GM12878 (cell line): ENCODE measurements around the gene ABCG4. TPM values are rescaled to one million over a fixed set of nuclear protein-coding genes. Genes with fewer than 3 reads are reported as not detected.

Experiments
- ASH2L ChIP-seq: fragments of 300-600, 200-600 bp; sonication (generic); IDR thresholded peaks from 2 replicates; pipeline ENCODE4 v1.6.1; 2017; ENCODE audit warnings: low read depth, mild to moderate bottlenecking, borderline replicate concordance
- BMI1 ChIP-seq: fragments of 450-650 bp; IDR thresholded peaks from 2 replicates; pipeline ENCODE4 v1.6.1; 2016; ENCODE audit warnings: mild to moderate bottlenecking, moderate library complexity, borderline replicate concordance
- CBX5 ChIP-seq: sonication (generic); IDR thresholded peaks from 2 replicates; pipeline ENCODE4 v1.6.1; 2016; ENCODE audit warnings: low read depth, moderate library complexity, mild to moderate bottlenecking, inconsistent platforms
- CREB1 ChIP-seq: IDR thresholded peaks from 2 replicates; pipeline ENCODE4 v1.6.1; 2012; ENCODE audit warnings: low read depth, mild to moderate bottlenecking, inconsistent platforms
- E2F8 ChIP-seq: fragments of 450-650 bp; IDR thresholded peaks from 2 replicates; pipeline ENCODE4 v1.6.1; 2018; ENCODE audit warnings: mild to moderate bottlenecking, low read depth, moderate library complexity; ENCODE audit not compliant: partially characterized antibody
- FOXK2 ChIP-seq: fragments of 450-650 bp; IDR thresholded peaks from 2 replicates; pipeline ENCODE4 v1.6.1; 2017; ENCODE audit warnings: mild to moderate bottlenecking, moderate library complexity
- FOXM1 ChIP-seq: IDR thresholded peaks from 2 replicates; pipeline ENCODE4 v1.6.1; 2012; ENCODE audit warnings: low read depth, mild to moderate bottlenecking, inconsistent platforms, low read length, moderate library complexity
- HSF1 ChIP-seq: fragments of 150-350 bp; IDR thresholded peaks from 2 replicates; pipeline ENCODE4 v1.6.1; 2014; ENCODE audit warnings: mild to moderate bottlenecking, low read depth, low read length
- KLF5 ChIP-seq: fragments of 450-650 bp; IDR thresholded peaks from 2 replicates; pipeline ENCODE4 v1.6.1; 2014; ENCODE audit warnings: mild to moderate bottlenecking; ENCODE audit not compliant: partially characterized antibody
- MTA3 ChIP-seq: IDR thresholded peaks from 2 replicates; pipeline ENCODE4 v1.6.1; 2012; ENCODE audit warnings: low read length, inconsistent platforms, borderline replicate concordance
- NR2C2 ChIP-seq: IDR thresholded peaks from 2 replicates; pipeline ENCODE4 v1.6.1; 2011; ENCODE audit warnings: borderline replicate concordance, low read depth; ENCODE audit not compliant: control insufficient read depth, insufficient read length
- PKNOX1 ChIP-seq: fragments of 450-650 bp; IDR thresholded peaks from 2 replicates; pipeline ENCODE4 v1.6.1; 2016; ENCODE audit warnings: mild to moderate bottlenecking
- SMARCA5 ChIP-seq: fragments of 450-650 bp; IDR thresholded peaks from 2 replicates; pipeline ENCODE4 v1.6.1; 2017; ENCODE audit warnings: mild to moderate bottlenecking
- SPI1 ChIP-seq: IDR thresholded peaks from 2 replicates; pipeline ENCODE4 v1.6.1; 2011; ENCODE audit warnings: low read depth, mild to moderate bottlenecking, low read length, moderate library complexity, borderline replicate concordance; ENCODE audit not compliant: insufficient read depth
- TAF1 ChIP-seq: IDR thresholded peaks from 2 replicates; pipeline ENCODE4 v1.6.1; 2011; ENCODE audit warnings: mild to moderate bottlenecking, low read depth, low read length, borderline replicate concordance
- TCF3 ChIP-seq: IDR thresholded peaks from 2 replicates; pipeline ENCODE4 v1.6.1; 2012; ENCODE audit warnings: low read depth, mild to moderate bottlenecking, low read length, borderline replicate concordance; ENCODE audit not compliant: insufficient read depth
- TCF7 ChIP-seq: IDR thresholded peaks from 2 replicates; pipeline ENCODE4 v1.6.1; 2014; ENCODE audit warnings: antibody characterized with exemption, borderline replicate concordance
- WRNIP1 ChIP-seq: IDR thresholded peaks from 2 replicates; pipeline ENCODE4 v1.6.1; 2011; ENCODE audit warnings: low read depth, low read length, improper control_type of control experiment, borderline replicate concordance
- YBX1 ChIP-seq: fragments of 450-650 bp; IDR thresholded peaks from 2 replicates; pipeline ENCODE4 v1.6.1; 2016; ENCODE audit warnings: antibody characterized with exemption
- ZBED1 ChIP-seq: IDR thresholded peaks from 2 replicates; pipeline ENCODE4 v1.6.1; 2016; ENCODE audit warnings: borderline replicate concordance
- ZBTB4 ChIP-seq: fragments of 450-650 bp; formaldehyde crosslinking; IDR thresholded peaks from 2 replicates; pipeline ENCODE4 v1.4.0; 2022; ENCODE audit warnings: mild to moderate bottlenecking, moderate library complexity
- ZNF622 ChIP-seq: fragments of 450-650 bp; IDR thresholded peaks from 2 replicates; pipeline ENCODE4 v1.6.1; 2017; ENCODE audit warnings: mild to moderate bottlenecking, inconsistent platforms
- polyA plus RNA-seq, 11 experiments: library from polyadenylated mRNA; depleted of rRNA in 4 of 11; unstranded in 6 of 11; stranded (reverse) in 5 of 11; fragments of >200 nt; fragmentation: Nextera tagmentation in 4 of 11; fragmentation: Illumina TruSeq in 1 of 11; extraction: Ambion mirVana in 4 of 11; extraction: Trizol in 1 of 11; gene quantifications; 1 replicate in 1 of 11; 2 replicates in 10 of 11; pipeline versions ENCODE4 v1.2.1 to v1.2.3, GENCODE V29; 2011 to 2016; ENCODE audit warnings: inconsistent platforms in 2 of 11, missing spikeins in 2 of 11, low read depth in 1 of 11
- total RNA-seq, 4 experiments: library from RNA; depleted of rRNA in 3 of 4; stranded (reverse); fragments of >200 nt in 3 of 4; fragmentation: Illumina TruSeq in 1 of 4; extraction: Trizol in 1 of 4; gene quantifications; 2 replicates each; pipeline versions ENCODE4 v1.2.1 to v1.2.3, GENCODE V29; 2013 to 2021

ABCG4 gene
- total and polyA plus RNA-seq, 10 of the 15 experiments (the other 5 are each of a cell fraction or from before 2014, with no cell fraction given), result not detected

- TF ChIP-seq FOXK2 (0 out of 2 replicates have a peak, but pooled peaks have one; percentile 38), KLF5 (peak; percentile 23), ASH2L (no peak), ZNF622 (no peak), E2F8 (no peak), BMI1 (peak; percentile 49; the same call in 1 of the 2 replicates), ZBTB4 (CRISPR knock-in tag) (no peak; the same call in 1 of the 2 replicates), YBX1 (no peak), CBX5 (no peak), SPI1 (peak; percentile 17; the same call in 1 of the 2 replicates), PKNOX1 (peak; percentile 99), FOXM1 (no peak), SMARCA5 (no peak), MTA3 (no peak), TAF1 (0 out of 2 replicates have a peak, but pooled peaks have one; percentile 15), ZBED1 (no peak), HSF1 (no peak), WRNIP1 (no peak), TCF7 (no peak), CREB1 (no peak; the same call in 1 of the 2 replicates), NR2C2 (no peak), TCF3 (no peak)
Measured at GRCh38 chr11:119121008-119121810, 27.6 kb upstream of the ABCG4 start, which contains the start of gene HINFP (continued).
